ENCODE results near the gene CRIP3. TPM values are rescaled to one million over a fixed set of nuclear protein-coding genes. Genes with fewer than 3 reads are reported as not detected.
A peak's percentile ranks its signal among the peaks of the same experiment; 100 is the strongest.

The CRIP3 gene
- total RNA-seq, 1 experiment from 2014 or later, result 16.9 TPM

DNA sequence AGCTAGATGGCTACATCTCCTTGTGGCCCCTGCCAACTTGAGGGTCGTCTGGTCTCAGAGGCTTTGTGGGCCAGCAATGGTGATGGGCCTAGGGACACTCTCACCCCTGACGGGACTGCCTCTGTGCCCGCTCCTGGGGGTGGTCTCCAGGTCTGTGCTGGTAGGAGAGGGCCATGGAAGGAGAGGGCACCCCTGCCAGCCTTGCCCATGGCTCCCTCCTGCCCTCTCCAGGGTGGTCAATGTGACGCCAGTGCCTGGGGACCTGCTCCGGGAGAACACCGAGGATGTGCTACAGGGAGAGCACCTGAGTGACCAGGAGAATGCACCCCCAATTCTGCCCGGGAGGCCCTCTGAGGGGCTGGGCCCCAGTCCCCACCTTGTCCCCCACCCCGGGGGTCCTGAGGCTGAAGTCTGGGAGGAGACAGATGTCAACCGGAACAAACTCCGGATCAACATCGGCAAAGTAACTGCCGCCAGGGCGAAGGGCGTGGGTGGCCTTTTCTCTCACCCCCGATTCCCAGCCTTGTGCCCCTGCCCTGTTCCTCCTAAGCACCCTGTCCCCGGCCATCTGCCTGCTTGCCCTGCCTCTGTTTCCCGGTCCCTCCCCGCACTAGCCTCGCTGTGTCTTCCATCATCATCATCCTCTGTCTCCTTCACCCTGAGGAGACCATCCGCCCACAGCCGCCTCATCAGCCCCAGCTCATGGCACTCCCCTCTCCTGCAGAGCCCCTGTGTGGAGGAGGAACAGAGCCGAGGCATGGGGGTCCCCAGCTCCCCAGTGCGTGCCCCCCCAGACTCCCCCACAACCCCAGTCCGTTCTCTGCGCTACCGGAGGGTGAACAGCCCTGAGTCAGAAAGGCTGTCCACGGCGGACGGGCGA lies 49.6 kb downstream of the CRIP3 start:
- H3K79me2 ChIP-seq (ENCODE audit: insufficient read depth, low read length), result no peaks in the 10 kb centered on the region
- H3K4me2 ChIP-seq (ENCODE audit: insufficient read depth, insufficient read length, low read length), result no peak overlapping the region
- no peak overlapping the region for H2BK5ac ChIP-seq (ENCODE audit: insufficient read length, low read length)
- no peak overlapping the region for H4K91ac ChIP-seq (ENCODE audit: insufficient read length, low read depth, low read length)
- no peak overlapping the region for H3K18ac ChIP-seq (ENCODE audit: insufficient read length, low read depth, low read length)
- TF ChIP-seq, protein P1, sequence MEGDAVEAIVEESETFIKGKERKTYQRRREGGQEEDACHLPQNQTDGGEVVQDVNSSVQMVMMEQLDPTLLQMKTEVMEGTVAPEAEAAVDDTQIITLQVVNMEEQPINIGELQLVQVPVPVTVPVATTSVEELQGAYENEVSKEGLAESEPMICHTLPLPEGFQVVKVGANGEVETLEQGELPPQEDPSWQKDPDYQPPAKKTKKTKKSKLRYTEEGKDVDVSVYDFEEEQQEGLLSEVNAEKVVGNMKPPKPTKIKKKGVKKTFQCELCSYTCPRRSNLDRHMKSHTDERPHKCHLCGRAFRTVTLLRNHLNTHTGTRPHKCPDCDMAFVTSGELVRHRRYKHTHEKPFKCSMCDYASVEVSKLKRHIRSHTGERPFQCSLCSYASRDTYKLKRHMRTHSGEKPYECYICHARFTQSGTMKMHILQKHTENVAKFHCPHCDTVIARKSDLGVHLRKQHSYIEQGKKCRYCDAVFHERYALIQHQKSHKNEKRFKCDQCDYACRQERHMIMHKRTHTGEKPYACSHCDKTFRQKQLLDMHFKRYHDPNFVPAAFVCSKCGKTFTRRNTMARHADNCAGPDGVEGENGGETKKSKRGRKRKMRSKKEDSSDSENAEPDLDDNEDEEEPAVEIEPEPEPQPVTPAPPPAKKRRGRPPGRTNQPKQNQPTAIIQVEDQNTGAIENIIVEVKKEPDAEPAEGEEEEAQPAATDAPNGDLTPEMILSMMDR (conservative IDR thresholded peaks at IDR 0.05), result no peak
- H3K27ac ChIP-seq (ENCODE audit: insufficient read length, low read depth, low read length), result no peak overlapping the region
- Mint-ChIP-seq H3K9me3 (no peaks in the 10 kb centered on the region; a peak in 1 of 5 replicates), H3K4me3 (peak overlapping the region in 1 of 2 experiments; percentile 30; a peak in 2 of 5 replicates), H3K27ac (no peak overlapping the region; a peak in 1 of 7 replicates), H3K27me3 (ENCODE audit: low read depth) (no peaks in the 10 kb centered on the region; the same call in 1 of the 2 replicates), H3K36me3 (ENCODE audit: insufficient read depth in 1 of 3, low read depth in 3 of 3) (no peaks in the 10 kb centered on the region; a peak in 1 of 7 replicates), H3K4me1 (peaks cover 10 to 16% of the 10 kb centered on the region in 2 experiments)
- no peaks in the 10 kb centered on the region for H3K23me2 ChIP-seq (ENCODE audit: insufficient read length, low read depth, low read length, poor library complexity, severe bottlenecking)
- no peak overlapping the region for H3K9ac ChIP-seq (ENCODE audit: extremely low read depth, insufficient read length, low read length)
- no peak overlapping the region for H3K56ac ChIP-seq (ENCODE audit: insufficient read length, low read depth, low read length)
- H3T11ph ChIP-seq (ENCODE audit: low read length), result no peak overlapping the region
- no peaks in the 10 kb centered on the region for H3K79me1 ChIP-seq (ENCODE audit: insufficient read depth, low read depth, low read length, poor library complexity, severe bottlenecking)
- no peak overlapping the region for H2AFZ ChIP-seq (ENCODE audit: low read length)
- H2BK12ac ChIP-seq (ENCODE audit: insufficient read length, low read depth, low read length), result no peak overlapping the region
- no peak overlapping the region for H3K4ac ChIP-seq (ENCODE audit: low read depth, low read length)
- no peaks in the 10 kb centered on the region for H3K27me3 ChIP-seq (ENCODE audit: insufficient read depth, low read length)
- no peak for DNase-seq
- H3K23ac ChIP-seq (ENCODE audit: insufficient read length, low read depth, low read length), result no peak overlapping the region
- no peak overlapping the region for H4K8ac ChIP-seq (replicated peaks; ENCODE audit: insufficient read length, low read depth, low read length)
- H4K5ac ChIP-seq (ENCODE audit: insufficient read length, low read depth, low read length), result no peak overlapping the region
- H3K9me3 ChIP-seq (ENCODE audit: control insufficient read depth, low read depth, low read length), result no peaks in the 10 kb centered on the region
- no peak overlapping the region; the same call in 1 of the 2 replicates for H3K14ac ChIP-seq (ENCODE audit: insufficient read depth, low read length)
- H2AK5ac ChIP-seq (ENCODE audit: insufficient read length, low read length), result no peak overlapping the region
- H2BK20ac ChIP-seq (ENCODE audit: low read depth, low read length, poor library complexity, severe bottlenecking), result no peak overlapping the region
- no peaks in the 10 kb centered on the region for H4K20me1 ChIP-seq (ENCODE audit: control insufficient read depth, insufficient read depth, insufficient read length)
- no peak overlapping the region for H2BK120ac ChIP-seq (ENCODE audit: low read depth, low read length, poor library complexity, severe bottlenecking)
- WGBS (ENCODE audit: extremely low coverage, insufficient read length, low lambda C conversion rate), result no CpG with 5 or more reads among the region's 30 CpGs
- H3K4me1 ChIP-seq (ENCODE audit: insufficient read depth, low read length), result no peaks in the 10 kb centered on the region
- H2BK15ac ChIP-seq (ENCODE audit: low read depth, low read length), result no peak overlapping the region

Measured in H9 (cell line).